H1 (cell line): ENCODE measurements around the gene C14orf132. TPM values are rescaled to one million over a fixed set of nuclear protein-coding genes. Genes with fewer than 3 reads are reported as not detected.
A peak's percentile ranks its signal among the peaks of the same experiment; 100 is the strongest.

Experiments
- CTCF ChIA-PET: fragments of 300-600 bp; sonication (Branson Sonifier 250); formaldehyde crosslinking; loops from one replicate; lab custom pipeline; 2021; ENCODE audit not compliant: partially characterized antibody; lab: Charles Lee
- POLR2A ChIA-PET: fragments of 300-600 bp; sonication (Branson Sonifier 250); formaldehyde crosslinking; loops from one replicate; lab custom pipeline; 2021; ENCODE audit warnings: inconsistent platforms; ENCODE audit not compliant: partially characterized antibody; lab: Charles Lee
- DNase-seq, 2 experiments: peaks; one replicate each; pipeline versions ENCODE4 v3.0.0 to v3.0.0-alpha.2; 2010 to 2022; ENCODE audit warnings: low spot score in 2 of 2, low read depth in 1 of 2, mixed read lengths in 1 of 2
- FAIRE-seq: peaks from 2 replicates; lab custom pipeline; 2011; peaks lifted over from hg19 to GRCh38; lab: Jason Lieb, UNC
- H2AFZ ChIP-seq: 2 replicates; pipeline ENCODE4 v1.8.1; 2012; ENCODE audit warnings: low read length, inconsistent platforms
- H2AK5ac ChIP-seq: 2 replicates; pipeline ENCODE4 v1.6.1; 2013; ENCODE audit warnings: low read depth, low read length
- H2BK120ac ChIP-seq: replicated peaks from 2 replicates; pipeline ENCODE3; 2013; ENCODE audit warnings: low read depth, low read length, inconsistent platforms
- H2BK12ac ChIP-seq: 2 replicates; pipeline ENCODE4 v1.6.1; 2013; ENCODE audit warnings: low read depth, low read length
- H2BK15ac ChIP-seq: 2 replicates; pipeline ENCODE4 v1.6.1; 2013; ENCODE audit warnings: low read length
- H2BK20ac ChIP-seq: 2 replicates; pipeline ENCODE4 v1.6.1; 2013; ENCODE audit warnings: low read length
- H2BK5ac ChIP-seq: 2 replicates; pipeline ENCODE4 v1.6.1; 2013; ENCODE audit warnings: low read depth, low read length
- H3K14ac ChIP-seq: 2 replicates; pipeline ENCODE4 v1.6.1; 2013; ENCODE audit warnings: inconsistent platforms; ENCODE audit not compliant: insufficient read length
- H3K18ac ChIP-seq: 2 replicates; pipeline ENCODE4 v1.6.1; 2013; ENCODE audit warnings: low read length; ENCODE audit errors: extremely low read depth
- H3K23ac ChIP-seq: 2 replicates; pipeline ENCODE4 v1.6.1; 2013; ENCODE audit warnings: inconsistent platforms; ENCODE audit not compliant: insufficient read length
- H3K23me2 ChIP-seq: 2 replicates; pipeline ENCODE4 v1.6.1; 2013; ENCODE audit warnings: low read depth, low read length
- H3K27ac ChIP-seq: 2 replicates; pipeline ENCODE4 v1.6.1; 2011; ENCODE audit warnings: low read depth, low read length, inconsistent platforms
- H3K27me3 ChIP-seq, 4 experiments: replicated peaks in 1 of 4; 1 replicate in 1 of 4; 2 replicates in 3 of 4; pipeline versions ENCODE4 v1.6.1 to v1.8.1; 2011 to 2013; ENCODE audit warnings: low read length in 3 of 4, mild to moderate bottlenecking in 3 of 4, inconsistent platforms in 2 of 4, mixed read lengths in 2 of 4, moderate library complexity in 1 of 4; ENCODE audit not compliant: control insufficient read depth in 3 of 4, insufficient read depth in 3 of 4; ENCODE audit errors: extremely low read depth in 1 of 4
- H3K36me3 ChIP-seq, 4 experiments: 2 replicates each; pipeline versions ENCODE4 v1.6.1 to v1.8.1; 2011 to 2013; ENCODE audit warnings: mild to moderate bottlenecking in 4 of 4, low read length in 3 of 4, moderate library complexity in 2 of 4, control low read depth in 1 of 4, inconsistent platforms in 1 of 4; ENCODE audit not compliant: insufficient read depth in 4 of 4, control insufficient read depth in 2 of 4
- H3K4ac ChIP-seq: replicated peaks from 2 replicates; pipeline ENCODE3; 2013; ENCODE audit warnings: low read length, low read depth, mixed read lengths, inconsistent platforms; ENCODE audit not compliant: insufficient read length
- H3K4me1 ChIP-seq, 4 experiments: replicated peaks in 1 of 4; 1 replicate in 1 of 4; 2 replicates in 3 of 4; pipeline versions ENCODE4 v1.6.1 to v1.8.1; 2011 to 2013; ENCODE audit warnings: low read length in 3 of 4, inconsistent platforms in 2 of 4, mixed read lengths in 1 of 4; ENCODE audit not compliant: insufficient read depth in 4 of 4, control insufficient read depth in 3 of 4
- H3K4me2 ChIP-seq, 2 experiments: 2 replicates each; pipeline versions ENCODE4 v1.6.1 to v1.8.1; 2011 to 2013; ENCODE audit warnings: low read depth in 2 of 2, low read length in 2 of 2, control low read depth in 1 of 2, inconsistent platforms in 1 of 2, mild to moderate bottlenecking in 1 of 2; ENCODE audit not compliant: insufficient read depth in 1 of 2
- H3K4me3 ChIP-seq, 4 experiments: fragments of 200-600, 300-600 bp in 1 of 4; sonication (generic), shearing (Covaris generic), sonication (Bioruptor Twin) in 1 of 4; 2 replicates each; pipeline versions ENCODE4 v1.5.1 to v1.8.1; 2011 to 2016; ENCODE audit warnings: low read length in 4 of 4, low read depth in 3 of 4, control low read depth in 2 of 4, inconsistent platforms in 2 of 4, mild to moderate bottlenecking in 2 of 4, mixed read lengths in 1 of 4, moderate library complexity in 1 of 4; ENCODE audit not compliant: insufficient read depth in 2 of 4; ENCODE audit errors: extremely low read depth in 1 of 4
- H3K56ac ChIP-seq: replicated peaks from 2 replicates; pipeline ENCODE3; 2013; ENCODE audit warnings: low read depth, mild to moderate bottlenecking, mixed read lengths, low read length, inconsistent platforms; ENCODE audit not compliant: insufficient read length
- H3K79me1 ChIP-seq: 2 replicates; pipeline ENCODE4 v1.6.1; 2013; ENCODE audit warnings: low read depth, low read length, control low read depth
- H3K79me2 ChIP-seq, 2 experiments: 2 replicates each; pipeline versions ENCODE4 v1.6.1 to v1.8.1; 2012 to 2013; ENCODE audit warnings: low read length in 2 of 2, mild to moderate bottlenecking in 2 of 2, inconsistent platforms in 1 of 2; ENCODE audit not compliant: insufficient read depth in 2 of 2, control insufficient read depth in 1 of 2
- H3K9ac ChIP-seq, 4 experiments: replicated peaks in 1 of 4; 1 replicate in 1 of 4; 2 replicates in 3 of 4; pipeline versions ENCODE4 v1.6.1 to v1.8.1; 2011 to 2013; ENCODE audit warnings: low read depth in 3 of 4, low read length in 3 of 4, control low read depth in 2 of 4, mild to moderate bottlenecking in 2 of 4, moderate library complexity in 2 of 4, inconsistent platforms in 1 of 4; ENCODE audit errors: extremely low read depth in 1 of 4
- H3K9me3 ChIP-seq, 2 experiments: 2 replicates each; pipeline versions ENCODE4 v1.6.1 to v1.8.1; 2012 to 2013; ENCODE audit warnings: mild to moderate bottlenecking in 2 of 2, moderate library complexity in 2 of 2, control low read depth in 1 of 2, inconsistent platforms in 1 of 2, low read depth in 1 of 2, low read length in 1 of 2, mixed read lengths in 1 of 2; ENCODE audit not compliant: insufficient read depth in 2 of 2
- H4K20me1 ChIP-seq, 2 experiments: replicated peaks in 1 of 2; 2 replicates each; pipeline versions ENCODE3 to v1.8.1; 2011 to 2013; ENCODE audit warnings: inconsistent platforms in 2 of 2, low read length in 2 of 2, mild to moderate bottlenecking in 1 of 2; ENCODE audit not compliant: insufficient read depth in 2 of 2, control insufficient read depth in 1 of 2
- H4K5ac ChIP-seq: 2 replicates; pipeline ENCODE4 v1.6.1; 2013; ENCODE audit warnings: low read length, low read depth, mixed read lengths, inconsistent platforms; ENCODE audit not compliant: insufficient read length
- H4K8ac ChIP-seq: 2 replicates; pipeline ENCODE4 v1.8.0; 2013; ENCODE audit warnings: mild to moderate bottlenecking, moderate library complexity, low read length, inconsistent platforms; ENCODE audit not compliant: insufficient read depth; ENCODE audit errors: extremely low read depth
- H4K91ac ChIP-seq: replicated peaks from 2 replicates; pipeline ENCODE3; 2013; ENCODE audit warnings: low read length, mixed read lengths, inconsistent platforms; ENCODE audit not compliant: insufficient read length
- BACH1 ChIP-seq: IDR thresholded peaks from 2 replicates; pipeline ENCODE4 v1.6.1; 2012; ENCODE audit warnings: low read length, improper control_type of control experiment
- BCL11A ChIP-seq, 2 experiments: IDR thresholded peaks; one replicate each; pipeline ENCODE4 v1.6.1; 2011; ENCODE audit warnings: low read depth in 2 of 2, low read length in 2 of 2, mild to moderate bottlenecking in 2 of 2
- EGR1 ChIP-seq: IDR thresholded peaks from 2 replicates; pipeline ENCODE4 v1.6.1; 2011; ENCODE audit warnings: low read depth, low read length, borderline replicate concordance
- GABPA ChIP-seq: IDR thresholded peaks from 2 replicates; pipeline ENCODE4 v1.6.1; 2011; ENCODE audit warnings: mild to moderate bottlenecking, low read length, moderate library complexity, borderline replicate concordance; ENCODE audit not compliant: insufficient read depth
- NRF1 ChIP-seq: IDR thresholded peaks from 2 replicates; pipeline ENCODE4 v1.6.1; 2011; ENCODE audit warnings: mild to moderate bottlenecking, low read depth, low read length, improper control_type of control experiment
- RAD21 ChIP-seq, 2 experiments: IDR thresholded peaks in 1 of 2; conservative IDR thresholded peaks in 1 of 2; 2 replicates each; pipeline ENCODE4 v1.6.1; 2011; ENCODE audit warnings: low read depth in 2 of 2, low read length in 2 of 2, improper control_type of control experiment in 1 of 2, inconsistent platforms in 1 of 2, mild to moderate bottlenecking in 1 of 2, moderate library complexity in 1 of 2
- RNF2 ChIP-seq: fragments of 200-900, 300-1000 bp; sonication (generic); IDR thresholded peaks from 2 replicates; pipeline ENCODE4 v1.7.1; 2016; ENCODE audit warnings: borderline replicate concordance, low read depth, mild to moderate bottlenecking, antibody characterized with exemption, low read length; ENCODE audit not compliant: poor library complexity, severe bottlenecking; ENCODE audit errors: missing control alignments
- SIX5 ChIP-seq: IDR thresholded peaks from 2 replicates; pipeline ENCODE4 v1.6.1; 2011; ENCODE audit warnings: mild to moderate bottlenecking, low read depth, low read length
- WGBS, 2 experiments: shearing (Covaris generic) in 1 of 2; methylation state at CpG; one replicate each; pipeline versions ENCODE4 v1.1.6 to v1.1.7; 2013 to 2015; ENCODE audit warnings: low lambda C conversion rate in 2 of 2, mixed read lengths in 2 of 2, inconsistent platforms in 1 of 2, low coverage in 1 of 2, missing lambda C conversion rate in 1 of 2; ENCODE audit not compliant: insufficient replicate concordance in 2 of 2, insufficient coverage in 1 of 2, insufficient read length in 1 of 2; ENCODE audit errors: extremely low coverage in 1 of 2, missing lambda C conversion rate in 1 of 2; 5-methylcytosine and 5-hydroxymethylcytosine counted together
- polyA plus RNA-seq, 7 experiments: library from polyadenylated mRNA; depleted of rRNA in 3 of 7; stranded (reverse) in 5 of 7; unstranded in 2 of 7; fragments of >200 nt in 5 of 7; fragments of 200-250 nt in 2 of 7; gene quantifications; 1 replicate in 5 of 7; 2 replicates in 1 of 7; 4 replicates in 1 of 7; pipeline versions ENCODE4 v1.2.1 to v1.2.3, GENCODE V29; 2011 to 2013; ENCODE audit warnings: missing spikeins in 2 of 7, mixed read lengths in 2 of 7
- total RNA-seq: library from RNA; stranded (reverse); fragmentation: NEBNext Ultra II Directional; extraction: Animal tissue kit (Norgen Biotek cat#: 25700); gene quantifications from 2 replicates; pipeline ENCODE4 v1.2.1, GENCODE V29; 2021

Gene C14orf132
- total and polyA plus RNA-seq, 2 of the 8 experiments (the other 6 are each of a cell fraction or from before 2014, with no cell fraction given), result 11.7 to 32.5 TPM

- Histone ChIP-seq H2AFZ (no peak overlapping the region), H3K23me2 (no peaks in the 10 kb centered on the region; the same call in 1 of the 2 replicates), H4K20me1 (peaks cover 4 to 15% of the 10 kb centered on the region in 2 experiments), H4K91ac (no peak overlapping the region), H2AK5ac (no peak overlapping the region), H3K4me1 (no peaks in the 10 kb centered on the region; a peak in 1 of 7 replicates), H3K14ac (no peak overlapping the region), H3K36me3 (no peaks in the 10 kb centered on the region), H2BK20ac (no peak overlapping the region), H4K5ac (no peak overlapping the region), H3K18ac (no peak overlapping the region), H3K27ac (no peak overlapping the region), H3K79me2 (no peaks in the 10 kb centered on the region), H3K56ac (no peak overlapping the region), H3K4me3 (no peak overlapping the region), H3K9me3 (no peaks in the 10 kb centered on the region), H3K4ac (peak overlapping the region; percentile 28), H2BK5ac (no peak overlapping the region), H4K8ac (no peak overlapping the region; the same call in 1 of the 2 replicates), H3K4me2 (no peak overlapping the region), H3K9ac (no peak overlapping the region), H3K27me3 (no peaks in the 10 kb centered on the region), H2BK15ac (no peak overlapping the region), H3K79me1 (peaks cover 9% of the 10 kb centered on the region), H2BK12ac (no peak overlapping the region), H2BK120ac (no peak overlapping the region), H3K23ac (no peak overlapping the region)
- POLR2A ChIA-PET, result interaction anchor here (1.4 kb wide), 2 partner anchors 15 to 27 kb away, joined by 3 read pairs; no protein-coding TSS in a partner anchor
- FAIRE-seq, result no peak
- DNase-seq, result no peak
- WGBS, 2 experiments, result 90% methylated on average over 19 of the region's 19 CpGs; no CpG with 5 or more reads in 1 of the 2 experiments
- no peak for TF ChIP-seq SIX5
- no peak for TF ChIP-seq NRF1
- TF ChIP-seq GABPA, result no peak
- TF ChIP-seq RAD21 (IDR thresholded peaks at IDR 0.05 in 1 of 2, conservative IDR thresholded peaks at IDR 0.05 in 1 of 2; ENCODE audit: low read depth in 2 of 2, low read length in 2 of 2), result no peak
- no peak for TF ChIP-seq EGR1
- no peak for TF ChIP-seq BCL11A (IDR thresholded peaks at IDR 0.05; ENCODE audit: low read depth in 2 of 2, low read length in 2 of 2)
- no peak for TF ChIP-seq BACH1
- TF ChIP-seq RNF2, result no peak
- CTCF ChIA-PET, result interaction anchor here (0.6 to 4.1 kb wide), 9 partner anchors 10 to 403 kb away, joined by 3 to 18 read pairs (median 4); no protein-coding TSS in a partner anchor
Measured at GRCh38 chr14:96067985-96068930, 29.1 kb downstream of the C14orf132 start.
